Stimulated activated naive B cell treated with anti-CD40 and anti-IgM and Interleukin-4, amounts not matched to agents 10 μg/mL and 1 μg/mL and 100 μg/mL, for 72 hours (primary cell): ENCODE data around the gene PI4KA.
"Not testable (repeated sequence)": the region's sequence is repeated elsewhere in the genome, so short reads cannot be mapped to it uniquely, and the experiment has no call there.

Experiments used
- ATAC-seq, 2 donors: fragments of 150-1000 bp; cut with Tn5 transposase; replicated peaks; 2 replicates each; pipeline ENCODE4 v1.10.0; 2021; ENCODE audit warnings: moderate library complexity in 1 of 2
- DNase-seq: peaks from one replicate; pipeline ENCODE4 v3.0.0; 2021
- H3K27ac Mint-ChIP-seq: one replicate; pipeline ENCODE4 v1.8.0; 2022; ENCODE audit warnings: mild to moderate bottlenecking, mixed read lengths
- H3K27me3 Mint-ChIP-seq, 2 donors: one replicate each; pipeline ENCODE4 v1.8.0; 2022; ENCODE audit warnings: mixed read lengths in 2 of 2
- H3K36me3 Mint-ChIP-seq, 2 donors: one replicate each; pipeline ENCODE4 v1.8.0; 2022; ENCODE audit warnings: mixed read lengths in 2 of 2, mild to moderate bottlenecking in 1 of 2
- H3K4me1 Mint-ChIP-seq, 2 donors: one replicate each; pipeline ENCODE4 v1.8.0; 2022; ENCODE audit warnings: mixed read lengths in 2 of 2, mild to moderate bottlenecking in 1 of 2
- H3K4me3 Mint-ChIP-seq, 2 donors: one replicate each; pipeline ENCODE4 v1.8.0; 2022; ENCODE audit warnings: mild to moderate bottlenecking in 2 of 2, mixed read lengths in 2 of 2, moderate library complexity in 1 of 2
- H3K9me3 Mint-ChIP-seq, 2 donors: one replicate each; pipeline ENCODE4 v1.8.0; 2022; ENCODE audit warnings: mixed read lengths in 2 of 2, mild to moderate bottlenecking in 1 of 2

Gene PI4KA

DNA sequence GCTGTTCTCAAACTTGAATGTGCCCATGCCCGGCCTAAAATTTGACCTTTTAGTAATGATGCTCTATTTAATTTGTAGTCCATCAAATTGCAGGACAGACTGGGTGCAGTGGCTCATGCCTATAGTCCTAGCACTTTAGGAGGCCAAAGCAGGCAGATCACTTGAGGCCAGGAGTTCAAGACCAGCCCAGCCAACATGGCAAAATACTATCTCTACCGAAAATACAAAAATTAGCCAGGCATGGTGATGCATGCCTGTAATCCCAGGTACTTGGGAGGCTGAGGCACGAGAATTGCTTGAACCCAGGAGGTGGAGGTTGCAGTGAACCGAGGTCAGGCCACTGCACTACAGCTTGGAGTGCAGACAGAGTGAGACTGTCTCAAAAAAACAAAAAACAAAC lies 33.4 kb downstream of the PI4KA start:
- not testable (repeated sequence) for H3K27me3 Mint-ChIP-seq, H3K9me3 Mint-ChIP-seq, ATAC-seq, H3K4me3 Mint-ChIP-seq, DNase-seq, H3K27ac Mint-ChIP-seq, H3K4me1 Mint-ChIP-seq
- peaks cover 32 to 52% of the 10 kb centered on the region in 2 donors for H3K36me3 Mint-ChIP-seq

DNA sequence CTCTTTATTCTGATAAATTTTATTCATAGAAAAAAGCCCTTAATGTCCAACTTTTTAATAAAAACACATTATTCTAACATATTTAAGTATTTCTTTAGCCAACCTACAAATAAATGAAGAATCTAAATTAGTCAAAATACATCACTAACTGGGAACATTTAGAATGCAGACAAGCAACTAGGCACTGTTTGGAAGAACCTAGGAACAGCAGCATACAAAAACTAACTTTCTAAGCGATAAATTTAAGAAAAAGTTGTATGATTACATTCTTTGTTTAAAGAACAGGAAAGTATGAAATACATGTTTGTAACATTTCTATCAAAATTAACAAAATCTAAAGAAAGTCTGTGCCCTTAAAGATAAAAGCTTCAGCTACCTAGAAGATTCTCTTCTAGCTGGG lies 35.3 kb downstream of the PI4KA start:
- no peaks in the 10 kb centered on the region for H3K4me1 Mint-ChIP-seq
- no peak overlapping the region for H3K27ac Mint-ChIP-seq
- no peak for DNase-seq
- no peaks in the 10 kb centered on the region for H3K9me3 Mint-ChIP-seq
- H3K36me3 Mint-ChIP-seq, result peaks cover 28 to 45% of the 10 kb centered on the region in 2 donors
- ATAC-seq, result no peak
- H3K27me3 Mint-ChIP-seq, result no peaks in the 10 kb centered on the region
- H3K4me3 Mint-ChIP-seq, result no peak overlapping the region

DNA sequence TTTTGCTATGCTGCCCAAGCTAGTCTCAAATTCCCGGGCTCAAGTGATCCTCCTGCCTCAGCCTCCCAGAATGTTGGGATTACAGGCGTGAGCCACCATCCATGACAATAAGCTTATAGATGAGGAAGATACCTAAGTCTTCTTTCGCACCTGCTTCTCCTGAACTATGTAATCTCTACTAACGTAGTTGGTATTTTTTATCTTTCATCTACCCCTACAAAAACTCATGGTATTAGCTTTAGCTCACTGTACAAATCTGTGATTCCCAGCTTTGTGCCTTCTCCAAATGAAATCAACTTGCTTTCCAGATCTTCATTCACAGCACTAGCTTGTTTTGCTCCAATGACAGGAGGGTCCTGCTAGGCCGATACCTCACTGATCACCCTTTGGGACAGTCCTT lies 36.4 kb downstream of the PI4KA start:
- no peak for DNase-seq
- no peak overlapping the region for H3K27ac Mint-ChIP-seq
- H3K9me3 Mint-ChIP-seq, result no peaks in the 10 kb centered on the region
- no peak for ATAC-seq
- no peaks in the 10 kb centered on the region for H3K4me1 Mint-ChIP-seq
- peaks cover 24 to 40% of the 10 kb centered on the region in 2 donors for H3K36me3 Mint-ChIP-seq
- H3K4me3 Mint-ChIP-seq, result no peak overlapping the region
- no peaks in the 10 kb centered on the region for H3K27me3 Mint-ChIP-seq

DNA sequence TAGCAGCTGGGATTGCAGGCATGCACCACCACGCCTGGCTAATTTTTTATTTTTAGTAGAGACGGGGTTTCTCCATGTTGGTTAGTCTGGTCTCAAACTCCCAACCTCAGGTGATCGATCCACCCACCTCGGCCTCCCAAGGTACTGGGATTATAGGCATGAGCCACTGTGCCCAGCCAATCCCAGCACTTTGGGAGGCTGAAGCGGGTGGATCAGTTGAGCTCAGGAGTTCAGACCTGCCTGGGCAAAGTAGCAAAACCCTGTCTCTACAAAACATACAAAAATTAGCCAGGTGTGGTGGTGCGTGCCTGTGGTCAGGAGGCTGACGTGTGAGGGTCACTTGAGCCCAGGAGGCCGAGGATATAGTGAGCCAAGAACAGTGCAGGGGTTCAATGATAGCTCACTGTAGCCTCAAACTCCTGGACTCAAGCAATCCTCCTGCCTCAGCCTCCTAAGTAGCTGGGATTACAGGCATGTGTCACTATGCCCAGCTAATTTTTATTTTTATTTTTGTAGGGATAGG lies 36.8 kb downstream of the PI4KA start:
- H3K4me3 Mint-ChIP-seq, H3K4me1 Mint-ChIP-seq, H3K9me3 Mint-ChIP-seq, ATAC-seq, H3K27ac Mint-ChIP-seq, H3K27me3 Mint-ChIP-seq, DNase-seq: not testable (repeated sequence)
- peaks cover 22 to 41% of the 10 kb centered on the region in 2 donors for H3K36me3 Mint-ChIP-seq

DNA sequence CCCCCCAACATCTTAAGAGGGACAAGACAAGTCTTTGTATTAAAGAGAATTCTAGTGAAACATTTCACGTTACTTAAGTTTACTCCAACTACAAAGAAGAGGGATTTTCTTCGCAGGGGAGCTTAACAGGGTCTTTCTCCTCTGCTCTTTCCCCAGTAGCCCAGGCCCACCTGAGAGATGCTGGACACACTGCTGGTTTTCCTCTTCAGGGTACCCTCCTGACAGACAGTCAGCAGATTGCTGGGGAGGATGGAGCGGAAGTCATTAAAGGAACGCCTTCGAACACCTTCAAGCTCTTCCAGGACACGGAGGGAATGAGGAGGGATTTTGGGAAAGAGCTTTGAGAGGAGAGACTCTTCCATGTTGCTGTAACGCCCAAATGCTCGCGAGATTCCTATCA lies 39.1 kb downstream of the PI4KA start:
- H3K4me1 Mint-ChIP-seq, result no peaks in the 10 kb centered on the region
- no peak overlapping the region for H3K4me3 Mint-ChIP-seq
- no peaks in the 10 kb centered on the region for H3K9me3 Mint-ChIP-seq
- H3K36me3 Mint-ChIP-seq, result peaks cover 30 to 45% of the 10 kb centered on the region in 2 donors
- no peak overlapping the region for H3K27ac Mint-ChIP-seq
- DNase-seq (no peak), ATAC-seq (no peak)
- no peaks in the 10 kb centered on the region for H3K27me3 Mint-ChIP-seq

DNA sequence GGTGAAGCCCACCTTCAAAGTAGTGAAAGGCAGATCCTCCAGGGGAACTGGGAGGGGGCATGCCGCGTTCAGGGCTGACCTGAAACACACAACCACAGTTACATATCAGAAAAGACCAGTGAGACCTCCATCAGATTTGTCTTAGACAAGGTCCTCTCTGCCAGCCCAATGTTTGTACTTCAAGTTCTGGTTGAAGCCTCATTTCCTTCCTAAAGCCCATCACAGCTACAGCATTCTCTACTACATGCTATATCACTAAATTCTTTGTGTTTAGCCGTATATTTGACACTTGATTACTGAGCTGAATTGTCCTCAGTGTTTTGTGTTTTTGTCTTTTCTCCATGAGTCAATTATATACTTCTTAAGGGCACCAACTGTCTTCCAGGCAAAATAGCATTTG lies 40.1 kb downstream of the PI4KA start:
- peaks cover 32 to 50% of the 10 kb centered on the region in 2 donors for H3K36me3 Mint-ChIP-seq
- no peaks in the 10 kb centered on the region for H3K9me3 Mint-ChIP-seq
- H3K4me3 Mint-ChIP-seq, result no peak overlapping the region
- H3K4me1 Mint-ChIP-seq, result no peaks in the 10 kb centered on the region
- no peak overlapping the region for H3K27ac Mint-ChIP-seq
- H3K27me3 Mint-ChIP-seq, result no peaks in the 10 kb centered on the region
- DNase-seq (no peak), ATAC-seq (no peak)

DNA sequence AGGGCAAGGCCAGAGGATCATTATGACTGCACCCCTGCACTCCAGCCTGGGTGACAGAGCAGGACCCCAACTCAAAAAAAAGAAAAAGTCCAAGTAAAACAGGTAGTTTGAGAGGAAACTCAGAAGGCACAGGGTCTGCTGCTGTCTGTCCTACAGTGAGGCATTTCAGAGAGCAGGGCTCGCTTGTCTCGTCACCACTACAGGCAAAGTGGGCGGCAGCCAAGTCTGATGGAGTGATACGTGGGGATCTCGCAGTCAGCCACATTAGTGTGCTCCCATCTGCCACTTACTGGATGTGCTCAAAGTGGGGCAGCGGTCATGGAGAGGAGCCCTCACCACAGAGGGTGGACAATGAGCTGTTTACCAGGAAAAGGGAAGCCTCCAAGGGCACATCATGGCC lies 42.1 kb downstream of the PI4KA start:
- H3K4me3 Mint-ChIP-seq, result no peak overlapping the region
- H3K36me3 Mint-ChIP-seq, result peaks cover 43 to 62% of the 10 kb centered on the region in 2 donors
- H3K4me1 Mint-ChIP-seq, result no peaks in the 10 kb centered on the region
- peak overlapping the region; percentile 39 for H3K27ac Mint-ChIP-seq
- H3K27me3 Mint-ChIP-seq, result no peaks in the 10 kb centered on the region
- DNase-seq (no peak), ATAC-seq (no peak)
- H3K9me3 Mint-ChIP-seq, result no peaks in the 10 kb centered on the region

DNA sequence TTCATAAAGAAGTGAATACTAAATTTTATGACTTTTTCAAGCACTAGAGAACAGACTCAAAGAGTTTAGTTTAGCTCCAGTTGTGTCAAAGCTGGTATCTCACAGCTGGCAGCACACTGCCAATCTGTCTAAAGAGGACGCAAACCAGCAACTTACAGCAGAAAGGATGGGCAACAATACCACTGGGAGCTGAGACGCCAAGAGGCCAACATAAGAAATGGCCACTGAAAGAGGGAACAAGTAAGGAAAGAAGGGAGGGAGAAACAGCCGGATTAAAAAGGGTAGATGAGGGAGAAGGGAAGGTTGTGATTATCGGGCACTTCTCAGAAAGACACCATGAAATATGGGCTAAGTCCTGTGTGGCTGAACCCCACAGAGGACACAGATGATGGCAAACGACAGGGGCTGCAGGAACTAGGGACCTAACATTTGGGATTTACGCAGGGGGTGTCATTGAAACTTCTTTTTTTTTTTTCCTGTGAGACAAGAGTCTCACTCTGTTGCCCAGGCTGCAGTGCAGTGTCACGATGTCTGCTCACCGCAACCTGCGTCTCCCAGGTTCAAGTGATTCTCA lies 43.0 kb downstream of the PI4KA start:
- Mint-ChIP-seq H3K4me3 (no peak overlapping the region), H3K9me3 (no peaks in the 10 kb centered on the region), H3K36me3 (peaks cover 47 to 69% of the 10 kb centered on the region in 2 donors), H3K4me1 (no peaks in the 10 kb centered on the region), H3K27ac (no peak overlapping the region), H3K27me3 (no peaks in the 10 kb centered on the region)
- no peak for DNase-seq
- ATAC-seq, result no peak

DNA sequence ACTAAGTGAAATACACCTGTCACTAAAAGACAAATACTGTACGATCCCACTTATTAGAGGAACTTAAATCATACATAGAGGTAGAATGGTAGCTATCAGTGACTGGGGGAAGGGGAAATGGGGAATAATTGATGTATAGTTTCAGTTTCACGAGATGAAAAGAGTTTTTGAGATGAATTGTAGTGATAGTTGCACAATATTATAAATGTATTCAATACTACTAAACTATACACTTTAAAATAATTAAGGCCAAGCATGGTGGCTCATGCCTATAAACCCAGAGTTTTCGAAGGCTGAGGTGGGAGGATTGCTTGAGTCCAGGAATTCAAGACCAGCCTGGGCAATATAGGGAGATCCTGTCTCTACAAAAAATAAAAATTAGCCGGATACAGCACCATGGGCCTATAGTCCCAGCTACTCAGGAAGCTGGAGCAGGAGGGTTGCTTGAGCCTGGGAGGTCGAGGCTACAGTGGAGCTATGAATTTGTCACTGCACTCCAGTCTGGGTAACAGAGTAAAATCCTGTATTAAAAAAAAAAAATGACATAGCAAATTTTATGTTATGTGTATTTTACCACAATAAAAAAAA lies 44.3 kb downstream of the PI4KA start:
- H3K27ac Mint-ChIP-seq, result no peak overlapping the region
- peaks cover 55 to 77% of the 10 kb centered on the region in 2 donors for H3K36me3 Mint-ChIP-seq
- no peak overlapping the region for H3K4me3 Mint-ChIP-seq
- DNase-seq (no peak), ATAC-seq (no peak)
- H3K4me1 Mint-ChIP-seq, result peaks cover 4 to 5% of the 10 kb centered on the region in 2 donors
- no peaks in the 10 kb centered on the region for H3K27me3 Mint-ChIP-seq
- no peaks in the 10 kb centered on the region for H3K9me3 Mint-ChIP-seq

DNA sequence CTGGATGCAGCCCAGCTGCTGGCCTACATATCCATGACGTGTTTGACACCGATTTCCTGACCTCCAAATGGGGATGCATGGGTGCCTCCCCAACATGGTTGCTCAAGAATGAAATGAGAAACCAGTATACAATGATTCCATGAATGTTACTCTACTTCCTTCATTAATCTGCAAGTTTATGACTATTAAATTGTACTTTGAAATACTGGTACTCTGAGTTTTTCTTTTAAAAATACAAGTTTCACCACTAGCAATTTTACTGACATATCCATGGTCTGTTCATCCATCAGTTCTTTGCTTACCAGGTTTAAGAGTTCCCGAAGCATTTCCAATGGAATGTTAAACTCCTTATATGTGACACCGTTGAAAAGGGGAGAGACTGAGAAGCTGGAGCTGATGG lies 45.6 kb downstream of the PI4KA start:
- H3K36me3 Mint-ChIP-seq, result peaks cover 53 to 74% of the 10 kb centered on the region in 2 donors
- no peak overlapping the region for H3K4me3 Mint-ChIP-seq
- no peaks in the 10 kb centered on the region for H3K27me3 Mint-ChIP-seq
- DNase-seq (no peak), ATAC-seq (no peak)
- H3K27ac Mint-ChIP-seq, result no peak overlapping the region
- no peaks in the 10 kb centered on the region for H3K9me3 Mint-ChIP-seq
- H3K4me1 Mint-ChIP-seq, result peaks cover 9 to 13% of the 10 kb centered on the region in 2 donors

DNA sequence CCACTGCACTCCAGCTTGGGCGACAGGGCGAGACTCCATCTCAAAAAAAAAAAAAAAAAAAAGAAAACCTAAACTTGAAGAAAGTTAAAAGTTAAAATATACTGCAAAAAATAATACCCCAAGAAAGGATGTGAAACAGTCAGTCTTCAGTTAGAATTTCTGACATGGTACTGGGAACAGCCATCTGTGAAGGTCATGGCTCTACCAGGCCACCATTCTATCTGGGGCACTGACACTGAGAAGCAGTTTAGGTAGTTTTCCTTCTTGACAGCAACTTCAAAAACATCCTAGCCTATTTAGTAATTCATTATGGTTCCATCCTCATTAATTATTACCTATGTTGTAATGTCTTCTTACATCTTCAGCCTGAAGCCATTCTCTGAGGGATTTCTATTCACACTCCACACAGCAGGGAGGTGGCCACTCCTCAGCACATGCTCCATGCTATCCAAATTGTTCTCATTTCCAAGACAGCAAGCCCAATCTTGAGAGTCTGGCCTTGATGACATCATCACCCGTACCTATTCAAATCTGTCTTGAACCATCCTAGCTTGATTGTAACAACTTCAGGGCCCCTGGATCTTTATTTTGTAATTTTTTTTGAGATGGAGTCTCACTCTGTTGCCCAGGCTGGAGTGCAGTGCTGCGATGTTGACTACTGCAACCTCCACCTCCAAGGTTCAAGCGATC lies 46.5 kb downstream of the PI4KA start:
- Mint-ChIP-seq H3K4me1 (peaks cover 9 to 13% of the 10 kb centered on the region in 2 donors), H3K36me3 (peaks cover 57 to 77% of the 10 kb centered on the region in 2 donors), H3K4me3 (no peak overlapping the region), H3K9me3 (no peaks in the 10 kb centered on the region), H3K27ac (no peak overlapping the region), H3K27me3 (no peaks in the 10 kb centered on the region)
- no peak for DNase-seq
- peak; percentile 39 to 55 for ATAC-seq

DNA sequence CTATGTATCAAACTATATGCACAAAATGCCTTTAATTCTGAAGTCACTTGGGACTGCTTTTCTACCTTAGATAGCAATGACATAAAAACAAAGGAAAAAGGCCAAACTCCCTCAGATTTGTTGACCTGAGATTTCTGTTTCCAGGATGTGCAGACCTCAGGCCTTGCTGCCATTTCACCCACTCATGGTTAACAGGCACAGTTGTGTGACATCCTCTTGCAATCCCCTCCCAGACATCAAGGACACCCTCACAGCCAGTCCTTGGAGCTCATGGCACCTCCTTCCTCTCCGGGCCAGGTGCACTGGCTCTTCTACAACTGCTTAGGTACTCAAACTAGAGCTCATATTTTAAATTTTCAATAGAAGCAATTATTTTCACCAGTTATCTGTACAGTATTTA lies 47.4 kb downstream of the PI4KA start:
- Mint-ChIP-seq H3K27ac (no peak overlapping the region), H3K9me3 (no peaks in the 10 kb centered on the region), H3K36me3 (peaks cover 52 to 70% of the 10 kb centered on the region in 2 donors), H3K27me3 (no peaks in the 10 kb centered on the region), H3K4me3 (no peak overlapping the region), H3K4me1 (peaks cover 9 to 13% of the 10 kb centered on the region in 2 donors)
- DNase-seq, result no peak
- ATAC-seq, result no peak

DNA sequence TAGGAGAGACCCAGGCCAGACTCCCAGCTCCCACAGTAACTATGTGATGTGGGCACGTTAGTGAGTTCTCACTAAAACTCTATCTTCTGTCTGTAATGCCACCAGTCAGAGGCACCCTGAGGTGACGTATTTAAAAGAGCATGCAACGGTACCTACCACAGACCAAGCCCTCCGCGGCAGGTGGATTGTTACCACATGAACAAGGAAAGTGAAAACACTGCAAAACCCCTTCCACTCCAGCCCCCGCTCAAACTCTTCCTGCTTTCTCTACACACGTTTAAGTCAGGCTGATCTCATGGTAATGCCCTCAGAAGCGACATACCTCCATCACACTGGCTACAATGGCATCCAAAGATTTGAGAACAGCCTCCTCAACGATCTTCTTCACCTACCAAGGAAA lies 48.0 kb downstream of the PI4KA start:
- no peaks in the 10 kb centered on the region for H3K27me3 Mint-ChIP-seq
- peaks cover 48 to 72% of the 10 kb centered on the region in 2 donors for H3K36me3 Mint-ChIP-seq
- no peak for DNase-seq
- no peak overlapping the region for H3K27ac Mint-ChIP-seq
- no peaks in the 10 kb centered on the region for H3K9me3 Mint-ChIP-seq
- peaks cover 9 to 13% of the 10 kb centered on the region in 2 donors for H3K4me1 Mint-ChIP-seq
- no peak overlapping the region for H3K4me3 Mint-ChIP-seq
- no peak for ATAC-seq

DNA sequence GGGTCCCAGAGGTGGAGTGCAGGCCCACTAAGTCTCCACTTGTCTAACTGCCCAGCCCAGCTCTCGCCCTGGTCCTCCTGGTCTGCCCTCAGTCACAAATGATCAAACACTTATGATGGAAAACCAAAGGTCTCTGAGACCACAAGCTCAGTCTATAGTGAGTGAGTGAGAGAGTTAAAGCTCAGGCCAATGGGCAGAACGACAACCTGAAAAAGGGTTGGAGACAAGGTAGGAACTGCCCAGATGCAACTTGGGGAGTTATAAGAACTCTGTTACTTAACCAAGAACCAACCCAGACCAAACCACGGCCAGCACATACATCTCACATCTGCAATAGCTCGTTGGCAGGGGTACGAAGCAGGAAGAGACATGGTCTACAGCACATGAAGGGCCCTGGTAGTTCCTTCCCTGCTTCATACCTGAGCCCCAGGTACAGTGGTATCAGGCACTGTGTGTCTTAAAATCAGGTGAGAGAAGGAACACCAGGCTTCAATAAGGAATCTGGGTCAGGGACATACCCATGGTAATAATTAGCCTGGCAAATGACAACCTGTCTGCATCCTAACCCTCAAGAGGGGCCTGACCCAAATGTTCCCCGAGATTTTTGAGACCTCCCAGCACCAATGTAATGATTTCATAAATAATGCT lies 48.9 kb downstream of the PI4KA start:
- Mint-ChIP-seq H3K4me1 (peaks cover 9 to 13% of the 10 kb centered on the region in 2 donors), H3K27me3 (no peaks in the 10 kb centered on the region), H3K27ac (no peak overlapping the region), H3K4me3 (no peak overlapping the region), H3K9me3 (no peaks in the 10 kb centered on the region), H3K36me3 (peaks cover 49 to 73% of the 10 kb centered on the region in 2 donors)
- no peak for ATAC-seq
- DNase-seq, result no peak
